ENCODE data around the gene CRB3.

Gene CRB3

GRCh38 chr19:6433663-6434062 lies 30.4 kb upstream of the CRB3 start, which contains the start of gene SLC25A41:
SLC25A41 (minus strand) TSS chr19:6433763; CDS start chr19:6433693, 70 bp downstream.
- DNase-seq, result no peak

- DNase-seq, result no peak
Observed at GRCh38 chr19:6439743-6440142, 24.3 kb upstream of the CRB3 start.

- DNase-seq, result no peak
Observed at GRCh38 chr19:6440905-6441304, 23.2 kb upstream of the CRB3 start.

DNA sequence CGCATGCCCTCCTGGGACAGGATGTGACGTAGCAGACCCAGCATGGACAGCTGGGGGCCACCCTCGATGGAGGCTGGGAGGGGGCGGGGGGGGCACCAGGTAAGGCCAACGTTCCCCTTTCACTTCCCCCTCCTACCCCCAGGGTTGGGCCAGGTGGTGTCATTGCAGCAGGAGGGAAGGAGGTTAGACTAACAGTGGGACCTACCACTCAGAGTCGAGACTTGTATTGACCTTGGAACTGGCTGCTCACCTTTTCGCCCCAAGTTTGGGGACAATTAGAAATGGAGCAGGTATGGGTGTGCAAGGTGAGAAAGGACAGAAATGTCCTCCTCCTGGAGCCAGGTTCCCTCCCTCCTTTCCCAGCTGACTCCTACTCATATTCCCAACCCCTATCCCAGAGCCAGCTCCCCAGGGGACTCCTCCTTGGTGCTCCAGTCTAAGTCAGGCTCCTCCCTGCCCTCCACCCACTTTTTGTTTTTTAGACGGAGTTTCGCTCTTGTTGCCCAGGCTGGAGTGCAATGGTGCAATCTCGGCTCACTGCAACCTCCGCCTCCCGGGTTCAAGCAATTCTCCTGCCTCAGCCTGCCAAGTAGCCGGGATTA lies 21.9 kb upstream of the CRB3 start:
- no peak for DNase-seq

DNA sequence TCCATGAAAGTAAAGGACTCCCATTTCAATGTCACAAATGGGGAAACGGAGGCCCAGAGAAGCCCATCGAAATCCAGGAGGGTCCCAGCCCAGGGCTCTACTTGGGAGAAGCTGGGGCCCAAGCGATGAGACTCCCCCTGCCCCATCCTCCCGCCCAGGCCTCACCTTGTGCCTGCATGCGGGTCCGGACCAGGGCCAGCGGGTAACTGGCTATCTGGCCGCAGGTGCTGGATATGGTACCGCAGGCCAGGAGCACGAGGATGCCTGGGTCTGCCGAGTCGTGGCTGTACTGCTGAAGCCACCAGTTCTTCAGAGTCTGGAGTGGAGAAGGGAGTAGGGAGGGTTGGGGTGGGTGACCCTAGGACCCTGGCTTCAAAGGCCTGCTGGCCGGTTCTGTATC lies 20.1 kb upstream of the CRB3 start:
- no peak for DNase-seq

DNA sequence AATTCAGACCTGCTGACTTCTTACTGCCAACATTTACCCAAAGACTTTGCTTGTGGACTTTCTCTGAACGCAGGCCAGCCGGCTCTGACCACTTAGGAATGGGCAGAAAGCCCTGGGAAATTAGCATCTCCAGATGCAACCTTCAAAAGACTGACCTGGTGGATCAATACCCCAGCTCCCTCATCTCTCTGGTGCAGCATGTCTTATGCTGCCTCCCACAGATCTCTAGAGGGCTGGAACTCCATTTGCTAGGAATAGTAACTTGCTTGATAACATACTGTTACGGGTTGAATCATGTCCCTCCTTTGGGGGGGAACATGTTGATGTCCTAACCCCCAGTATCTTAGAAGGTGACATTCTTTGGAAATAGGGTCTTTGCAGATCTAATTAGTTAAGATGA lies 17.6 kb upstream of the CRB3 start:
- no peak for DNase-seq

DNA sequence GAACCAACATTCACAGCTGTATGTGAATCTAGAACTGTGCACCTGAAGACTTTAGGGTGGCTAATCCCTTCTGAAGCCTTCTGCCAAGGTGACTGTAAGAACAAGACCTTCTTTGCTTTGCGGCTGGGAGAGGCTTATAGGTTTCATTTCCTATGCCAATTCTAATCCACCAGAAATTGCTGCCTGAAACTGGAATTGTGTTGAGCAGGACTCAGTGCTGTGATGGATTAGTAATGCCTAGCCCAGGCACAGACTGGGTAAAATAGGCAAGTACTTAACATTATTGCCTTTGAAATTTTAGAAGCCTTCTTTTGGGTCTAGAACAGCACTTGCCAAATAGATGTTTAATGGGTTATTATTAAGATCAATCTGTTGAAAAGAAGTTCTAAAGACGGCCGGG lies 16.0 kb upstream of the CRB3 start:
- no peak for DNase-seq

DNA sequence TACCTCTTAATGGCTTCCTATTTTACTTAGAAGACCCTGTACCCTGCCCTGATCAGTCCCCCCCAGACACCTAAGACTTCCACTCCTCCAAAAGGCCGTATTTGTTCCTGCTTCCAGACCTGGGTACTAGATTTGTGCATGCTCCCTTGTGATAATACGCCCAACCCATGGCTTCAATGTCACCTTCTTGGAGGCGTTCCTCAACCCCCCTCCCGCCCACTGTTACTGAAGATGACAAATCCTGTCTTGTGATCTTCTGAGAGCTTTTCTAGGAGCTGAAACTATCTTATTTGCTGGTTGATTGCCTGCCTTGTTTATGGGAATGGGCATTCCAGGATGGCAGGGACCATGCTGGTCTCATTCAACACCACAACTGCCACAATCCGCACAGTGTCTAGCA lies 13.9 kb upstream of the CRB3 start:
- DNase-seq, result no peak

GRCh38 chr19:6451583-6452222 lies 12.4 kb upstream of the CRB3 start:
- no peak for DNase-seq

DNA sequence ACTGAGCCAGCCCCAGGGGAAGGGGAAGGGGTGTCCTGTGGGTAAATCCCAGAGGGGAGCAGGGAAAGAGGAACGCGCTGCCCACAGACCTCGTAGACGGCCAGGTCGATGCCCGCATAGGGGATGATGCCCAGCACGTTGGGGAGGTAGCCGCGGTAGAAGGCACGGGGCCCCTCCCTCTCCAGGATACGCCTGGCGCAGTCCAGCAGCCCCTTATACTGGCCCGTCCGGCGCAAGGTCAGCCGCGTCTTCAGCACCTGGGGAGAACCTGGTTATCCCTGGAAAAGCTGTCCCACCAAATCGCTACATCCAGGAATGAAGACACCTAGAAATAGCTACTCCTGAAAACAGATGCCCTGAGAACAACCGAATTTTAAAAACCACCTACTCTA lies 11.9 kb upstream of the CRB3 start:
- DNase-seq, result no peak

- DNase-seq, result no peak
Observed at GRCh38 chr19:6452899-6453298, 11.2 kb upstream of the CRB3 start.

DNA sequence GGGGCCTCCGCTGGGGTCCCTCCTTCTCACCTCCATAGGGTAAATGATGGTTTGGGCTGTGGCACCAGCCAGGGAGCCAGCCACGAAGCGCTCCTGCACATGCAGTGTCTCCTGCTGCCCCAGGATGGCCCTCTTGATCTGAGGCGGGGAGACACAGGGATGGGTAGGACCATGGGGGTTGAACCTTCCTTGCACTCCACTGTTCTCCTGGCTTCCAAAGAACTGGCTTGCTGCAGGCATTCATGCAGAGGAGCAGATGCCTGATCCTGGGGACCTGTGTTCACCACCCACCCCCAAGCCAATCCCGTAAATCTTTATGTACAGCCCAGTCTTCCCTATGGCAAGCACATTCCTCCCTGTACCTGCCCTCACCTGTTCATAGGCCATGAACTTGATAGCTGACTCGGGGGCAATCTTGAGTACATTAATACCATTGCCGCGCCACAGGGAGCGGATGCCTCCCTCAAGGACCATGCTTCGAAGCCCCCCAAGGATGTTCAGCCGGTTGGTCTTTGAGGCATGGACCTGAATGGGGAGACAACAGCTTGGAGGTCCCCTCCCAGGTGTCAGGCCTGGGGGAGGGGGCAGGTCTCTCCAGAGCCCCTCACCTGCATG lies 10.0 kb upstream of the CRB3 start:
- DNase-seq, result no peak

DNA sequence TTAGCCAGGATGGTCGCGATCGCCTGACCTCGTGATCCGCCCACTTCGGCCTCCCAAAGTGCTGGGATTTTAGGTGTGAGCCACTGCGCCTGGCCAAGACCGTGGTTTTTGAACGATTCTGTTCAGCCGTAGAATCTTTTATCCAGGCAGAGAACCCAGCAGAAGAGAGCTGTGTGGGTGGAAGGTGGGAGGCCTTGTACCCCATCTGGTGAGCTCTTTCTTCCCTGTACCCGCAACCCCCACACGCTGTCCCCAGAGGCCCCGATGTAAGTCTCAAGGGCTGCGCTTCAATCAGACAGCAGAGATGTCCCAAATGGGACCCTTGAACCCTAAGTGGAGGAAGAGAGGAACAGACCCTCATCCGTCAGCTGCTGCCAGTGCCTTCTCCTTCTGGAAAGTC lies 8.1 kb upstream of the CRB3 start:
- DNase-seq, result no peak

DNA sequence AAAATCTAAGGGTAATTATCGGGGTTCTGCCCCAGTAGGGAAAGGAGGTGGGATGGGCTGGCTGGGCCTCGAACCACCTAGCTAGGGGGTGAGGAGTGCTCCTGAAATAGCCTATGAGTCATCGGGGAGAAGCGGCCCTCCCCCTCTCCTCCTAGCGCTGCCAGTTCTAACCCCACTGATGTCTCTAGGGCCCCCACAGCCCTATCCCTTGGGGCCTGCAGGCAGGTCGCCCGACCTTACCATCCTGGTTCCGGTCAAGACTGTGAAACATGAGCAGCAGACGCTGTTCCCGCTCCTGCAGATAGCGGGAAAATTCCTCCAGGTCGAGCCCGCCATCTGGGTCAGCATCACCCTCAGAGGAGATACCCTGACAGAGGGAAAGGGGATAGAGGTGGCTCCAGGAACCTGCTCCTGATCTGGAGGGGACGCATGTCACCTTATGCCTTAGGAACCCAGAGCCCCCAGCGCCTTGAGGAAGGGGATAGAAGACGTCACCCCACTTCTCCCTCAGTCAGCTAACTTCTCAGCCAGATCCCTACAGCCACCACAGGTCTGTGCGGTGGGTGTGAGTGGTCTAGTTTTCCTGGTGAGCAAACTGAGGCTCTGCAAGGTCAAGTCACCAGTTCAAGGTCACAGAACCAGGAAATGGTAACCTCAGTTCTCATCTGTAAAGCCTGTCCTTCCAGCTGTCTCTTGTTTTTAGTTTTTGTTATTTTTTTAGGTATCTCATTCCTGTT lies 5.9 kb upstream of the CRB3 start:
- DNase-seq, result peak; percentile 13

- no peak for DNase-seq
Observed at GRCh38 chr19:6458695-6459261, 5.3 kb upstream of the CRB3 start.

DNA sequence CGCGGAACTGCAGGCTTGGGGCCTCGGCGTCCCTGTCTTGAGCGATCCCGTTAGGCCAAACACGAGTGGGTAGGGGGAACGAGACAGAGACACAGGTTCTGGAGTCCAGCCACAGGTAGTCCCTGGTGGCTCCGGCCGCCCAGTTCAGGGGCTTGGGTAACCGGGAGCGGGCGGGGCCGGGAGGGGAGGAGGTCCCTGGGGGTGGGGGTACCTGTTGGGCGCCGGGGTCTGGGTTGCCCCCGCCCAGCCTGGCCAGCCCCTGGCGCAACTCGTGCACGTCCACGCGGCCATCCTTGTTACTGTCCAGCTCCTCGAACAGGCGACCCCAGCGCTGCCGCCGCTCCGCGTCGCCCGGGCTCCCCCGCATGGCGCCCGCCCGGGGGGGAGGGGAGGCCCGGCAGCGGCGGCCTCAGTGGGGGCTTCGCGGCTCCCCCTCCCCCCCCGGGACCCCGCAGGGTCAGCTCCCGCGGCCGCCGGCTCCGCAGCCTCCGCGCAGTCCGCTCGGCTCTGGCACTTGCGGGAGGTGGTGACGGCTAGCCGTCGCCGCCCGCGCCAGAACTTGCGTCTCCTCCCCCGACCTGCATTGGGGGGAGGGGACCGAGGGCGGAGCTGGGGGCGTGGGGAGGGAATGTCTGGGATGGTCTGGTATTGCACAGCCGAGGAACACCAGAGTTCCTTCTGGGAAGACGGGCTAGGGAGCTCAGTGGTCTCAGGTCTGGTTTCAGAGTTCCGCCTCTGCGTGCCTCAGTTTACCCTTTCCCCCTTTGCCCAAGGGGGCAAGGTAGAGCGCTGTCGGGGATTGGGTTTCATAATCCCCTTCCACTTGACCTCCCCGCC lies 4.6 kb upstream of the CRB3 start, which contains the start of gene SLC25A23:
Gene SLC25A23, minus strand, starts transcription at position 531 of the 837 bp plus-strand sequence. Its CDS starts 164 bp downstream, at position 367.
- DNase-seq, result peak; percentile 66

DNA sequence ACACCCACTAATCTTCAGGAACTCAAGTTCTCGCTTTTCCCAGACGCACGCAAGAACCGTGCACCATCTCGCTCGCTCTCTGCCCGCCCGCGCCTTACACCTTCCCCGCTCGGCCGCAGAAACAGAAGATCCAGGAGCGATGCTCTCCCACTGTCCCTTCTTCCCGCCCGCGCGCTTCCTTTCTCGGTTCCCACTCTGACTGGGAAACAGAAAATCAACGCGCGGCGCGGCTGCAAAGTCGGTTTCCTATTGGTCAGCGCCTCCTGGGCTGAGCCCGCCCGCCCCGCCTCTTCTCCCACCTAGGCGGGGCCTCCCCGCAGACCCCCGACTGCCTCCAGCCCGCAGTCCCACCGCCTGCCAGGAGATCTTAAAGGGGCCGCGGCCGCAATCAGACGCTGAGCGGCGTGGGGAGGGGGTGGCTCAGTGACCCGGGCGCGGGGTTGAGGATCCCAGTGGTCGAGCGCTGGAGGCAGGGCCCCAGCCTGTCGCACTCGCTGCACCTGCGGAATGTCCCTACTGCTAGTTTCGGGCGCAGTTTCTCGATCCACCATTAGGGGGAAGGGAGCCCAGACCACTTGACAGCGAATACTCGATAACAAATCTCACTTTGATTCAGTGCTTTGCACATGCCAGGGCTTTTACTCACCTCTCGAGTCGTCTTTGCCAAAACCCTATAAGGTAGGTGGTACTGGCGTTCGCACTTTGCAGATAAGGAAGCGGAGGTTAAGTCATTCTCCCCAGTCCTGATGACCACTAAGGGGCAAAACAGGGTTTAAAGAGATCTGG lies 3.8 kb upstream of the CRB3 start:
- peak; percentile 99 for DNase-seq

DNA sequence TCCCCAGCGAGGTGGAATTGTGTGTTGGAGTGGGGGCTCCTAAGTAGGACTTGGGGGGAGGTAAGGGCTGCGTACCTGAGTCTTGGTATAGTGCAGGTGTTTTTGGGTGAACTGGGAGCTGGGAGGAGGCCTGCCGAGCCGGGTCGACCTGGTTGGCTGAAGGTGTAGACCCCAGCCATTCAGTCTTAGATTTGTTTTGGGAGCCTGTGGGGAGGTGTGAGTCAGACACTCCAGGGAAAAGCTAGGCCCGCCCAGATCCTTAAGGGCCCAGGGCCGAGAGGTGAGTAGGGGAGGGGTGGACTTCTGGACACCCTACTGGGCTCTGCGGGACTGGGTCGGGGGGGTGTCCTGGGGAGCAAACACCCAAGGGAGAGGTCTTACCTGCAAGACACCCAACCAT lies 935 bp downstream of the CRB3 start:
- no peak for DNase-seq

- DNase-seq, result no peak
Observed at GRCh38 chr19:6465663-6466062, 1.6 kb downstream of the CRB3 start.

DNA sequence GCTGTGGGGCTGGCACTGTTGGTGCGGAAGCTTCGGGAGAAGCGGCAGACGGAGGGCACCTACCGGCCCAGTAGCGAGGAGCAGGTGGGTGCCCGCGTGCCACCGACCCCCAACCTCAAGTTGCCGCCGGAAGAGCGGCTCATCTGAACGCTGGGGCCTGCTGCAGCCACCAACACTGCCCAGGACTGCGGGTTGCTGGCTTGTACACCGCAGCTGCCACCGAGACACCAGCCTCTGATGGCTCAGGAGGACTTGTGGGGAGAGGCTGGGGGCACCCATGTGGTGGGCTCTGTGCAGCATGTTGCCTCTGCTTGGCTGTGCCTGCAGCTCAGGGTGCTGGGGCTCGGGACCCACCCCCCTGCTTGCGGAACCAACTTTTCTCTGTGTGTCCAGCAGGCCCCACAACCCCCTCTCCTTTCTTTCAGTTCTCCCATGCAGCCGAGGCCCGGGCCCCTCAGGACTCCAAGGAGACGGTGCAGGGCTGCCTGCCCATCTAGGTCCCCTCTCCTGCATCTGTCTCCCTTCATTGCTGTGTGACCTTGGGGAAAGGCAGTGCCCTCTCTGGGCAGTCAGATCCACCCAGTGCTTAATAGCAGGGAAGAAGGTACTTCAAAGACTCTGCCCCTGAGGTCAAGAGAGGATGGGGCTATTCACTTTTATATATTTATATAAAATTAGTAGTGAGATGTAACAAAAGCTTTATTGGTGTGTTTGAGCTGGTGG lies 2.6 kb downstream of the CRB3 start:
- DNase-seq, result no peak

- DNase-seq, result no peak
Observed at GRCh38 chr19:6467384-6467783, 3.3 kb downstream of the CRB3 start.

Data from NCI-H226 (cell line).